Neural progenitor cell (in vitro differentiated cells): Measurements from ENCODE around the gene ATXN10. TPM values are rescaled to one million over a fixed set of nuclear protein-coding genes. Genes with fewer than 3 reads are reported as not detected.

Experiments
- DNase-seq: peaks from one replicate; pipeline ENCODE4 v3.0.0-alpha.2; 2016; ENCODE audit warnings: low spot score
- H2AFZ ChIP-seq: fragments of 200-600 bp; sonication (generic); replicated peaks from 2 replicates; pipeline ENCODE4 v1.6.1; 2016; ENCODE audit warnings: antibody characterized with exemption
- H3F3A ChIP-seq: fragments of 200-600 bp; sonication (generic); 2 replicates; pipeline ENCODE4 v1.6.1; 2016; ENCODE audit warnings: antibody characterized with exemption, low read depth
- H3K27ac ChIP-seq: fragments of 200-600 bp; sonication (generic); 2 replicates; pipeline ENCODE4 v1.5.1; 2016; ENCODE audit warnings: mild to moderate bottlenecking
- H3K27me3 ChIP-seq: fragments of 200-600 bp; sonication (generic); 2 replicates; pipeline ENCODE4 v1.6.1; 2016; ENCODE audit warnings: mild to moderate bottlenecking, moderate library complexity
- H3K36me3 ChIP-seq: fragments of 200-600 bp; sonication (generic); 2 replicates; pipeline ENCODE4 v1.5.1; 2016
- H3K4me1 ChIP-seq: fragments of 200-600 bp; sonication (generic); 2 replicates; pipeline ENCODE4 v1.6.1; 2016; ENCODE audit warnings: mixed run types
- H3K4me2 ChIP-seq: fragments of 200-600 bp; sonication (generic); 2 replicates; pipeline ENCODE4 v1.6.1; 2016
- H3K4me3 ChIP-seq: fragments of 200-600 bp; sonication (generic); 2 replicates; pipeline ENCODE4 v1.5.1; 2016
- H3K79me2 ChIP-seq: fragments of 200-600 bp; sonication (generic); 2 replicates; pipeline ENCODE4 v1.6.1; 2016; ENCODE audit warnings: low read depth
- H3K9ac ChIP-seq: fragments of 200-600 bp; sonication (generic); 2 replicates; pipeline ENCODE4 v1.6.1; 2016
- H3K9me3 ChIP-seq: fragments of 200-600 bp; sonication (generic); 2 replicates; pipeline ENCODE4 v1.5.1; 2016; ENCODE audit warnings: low read depth
- H4K20me1 ChIP-seq: fragments of 200-600 bp; sonication (generic); 2 replicates; pipeline ENCODE4 v1.6.1; 2016; ENCODE audit warnings: low read depth
- H3K27ac Mint-ChIP-seq: 3 replicates; pipeline ENCODE4 v1.8.0; 2021; ENCODE audit warnings: mixed read lengths
- H3K27me3 Mint-ChIP-seq: 2 replicates; pipeline ENCODE4 v1.8.0; 2022; ENCODE audit warnings: low read depth, mild to moderate bottlenecking, inconsistent platforms, moderate library complexity, mixed read lengths; ENCODE audit not compliant: insufficient read depth
- H3K36me3 Mint-ChIP-seq: 3 replicates; pipeline ENCODE4 v1.8.0; 2021; ENCODE audit warnings: mixed read lengths
- H3K4me1 Mint-ChIP-seq: 3 replicates; pipeline ENCODE4 v1.8.0; 2021; ENCODE audit warnings: mixed read lengths
- H3K4me3 Mint-ChIP-seq: 3 replicates; pipeline ENCODE4 v1.8.0; 2021; ENCODE audit warnings: mild to moderate bottlenecking, moderate library complexity, mixed read lengths
- H3K9me3 Mint-ChIP-seq: 3 replicates; pipeline ENCODE4 v1.8.0; 2020; ENCODE audit warnings: mixed read lengths
- CTCF ChIP-seq: fragments of 200-600 bp; sonication (generic); IDR thresholded peaks from 2 replicates; pipeline ENCODE4 v1.5.1; 2017; ENCODE audit warnings: antibody characterized with exemption, mild to moderate bottlenecking
- EZH2 ChIP-seq: fragments of 200-600 bp; sonication (generic); IDR thresholded peaks from 2 replicates; pipeline ENCODE4 v1.6.1; 2017; ENCODE audit warnings: antibody characterized with exemption, mild to moderate bottlenecking, moderate library complexity
- EZH2phosphoT487 ChIP-seq: fragments of 200-600 bp; sonication (generic); IDR thresholded peaks from 2 replicates; pipeline ENCODE4 v1.6.1; 2017; ENCODE audit warnings: antibody characterized with exemption
- total RNA-seq: library from RNA; depleted of rRNA; stranded (reverse); fragments of >200 nt; gene quantifications from 2 replicates; pipeline ENCODE4 v1.2.3, GENCODE V29; 2015; ENCODE audit warnings: low replicate concordance

Gene ATXN10
- total RNA-seq, 1 donor from 2014 or later, result 168 TPM

GRCh38 chr22:45802054-45802453 is 130.4 kb downstream of the ATXN10 start:
- Mint-ChIP-seq H3K4me3 (no peak overlapping the region), H3K27ac (no peak overlapping the region), H3K9me3 (peaks cover 18% of the 10 kb centered on the region), H3K4me1 (no peaks in the 10 kb centered on the region), H3K27me3 (peaks cover 2% of the 10 kb centered on the region), H3K36me3 (peaks cover 43% of the 10 kb centered on the region)
- no peak overlapping the region for H3K9ac ChIP-seq
- H3K27ac ChIP-seq, result no peak overlapping the region
- H3K4me2 ChIP-seq, result no peak overlapping the region
- H3K4me1 ChIP-seq, result no peaks in the 10 kb centered on the region
- no peaks in the 10 kb centered on the region for H3K27me3 ChIP-seq
- H3K79me2 ChIP-seq, result no peaks in the 10 kb centered on the region
- no peak overlapping the region for H2AFZ ChIP-seq
- DNase-seq, result no peak
- no peaks in the 10 kb centered on the region for H4K20me1 ChIP-seq
- no peak for TF ChIP-seq EZH2phosphoT487
- TF ChIP-seq EZH2, result no peak
- TF ChIP-seq CTCF, result no peak
- H3K4me3 ChIP-seq, result no peak overlapping the region
- H3F3A ChIP-seq, result no peaks in the 10 kb centered on the region
- peaks cover 11% of the 10 kb centered on the region for H3K36me3 ChIP-seq
- H3K9me3 ChIP-seq, result no peaks in the 10 kb centered on the region

GRCh38 chr22:45804319-45804985 is 132.8 kb downstream of the ATXN10 start:
- H4K20me1 ChIP-seq, result no peaks in the 10 kb centered on the region
- no peaks in the 10 kb centered on the region for H3F3A ChIP-seq
- H3K27me3 ChIP-seq, result no peaks in the 10 kb centered on the region
- H3K27ac ChIP-seq, result no peak overlapping the region
- no peak overlapping the region for H3K4me3 ChIP-seq
- H3K9me3 ChIP-seq, result no peaks in the 10 kb centered on the region
- no peak overlapping the region for H3K4me2 ChIP-seq
- TF ChIP-seq EZH2, result no peak
- no peak for TF ChIP-seq CTCF
- no peak for TF ChIP-seq EZH2phosphoT487
- H3K4me3 Mint-ChIP-seq, result no peak overlapping the region
- H3K9ac ChIP-seq, result no peak overlapping the region
- H3K4me1 Mint-ChIP-seq, result no peaks in the 10 kb centered on the region
- DNase-seq, result no peak
- peaks cover 36% of the 10 kb centered on the region for H3K36me3 Mint-ChIP-seq
- peaks cover 3% of the 10 kb centered on the region for H3K36me3 ChIP-seq
- no peaks in the 10 kb centered on the region for H3K4me1 ChIP-seq
- H3K27ac Mint-ChIP-seq, result no peak overlapping the region
- peaks cover 4% of the 10 kb centered on the region for H3K9me3 Mint-ChIP-seq
- H3K79me2 ChIP-seq, result no peaks in the 10 kb centered on the region
- H3K27me3 Mint-ChIP-seq, result peaks cover 2% of the 10 kb centered on the region
- no peak overlapping the region for H2AFZ ChIP-seq

GRCh38 chr22:45804986-45805325 is 133.3 kb downstream of the ATXN10 start:
- H3K27ac Mint-ChIP-seq, result no peak overlapping the region
- Histone ChIP-seq H2AFZ (no peak overlapping the region), H3K27ac (no peak overlapping the region), H3K4me1 (no peaks in the 10 kb centered on the region), H4K20me1 (no peaks in the 10 kb centered on the region), H3K9me3 (no peaks in the 10 kb centered on the region), H3K4me2 (no peak overlapping the region), H3K27me3 (no peaks in the 10 kb centered on the region), H3K9ac (no peak overlapping the region), H3K79me2 (no peaks in the 10 kb centered on the region), H3K4me3 (no peak overlapping the region), H3F3A (no peaks in the 10 kb centered on the region), H3K36me3 (no peaks in the 10 kb centered on the region)
- peaks cover 36% of the 10 kb centered on the region for H3K36me3 Mint-ChIP-seq
- H3K27me3 Mint-ChIP-seq, result peaks cover 2% of the 10 kb centered on the region
- DNase-seq, result no peak
- H3K4me1 Mint-ChIP-seq, result no peaks in the 10 kb centered on the region
- H3K9me3 Mint-ChIP-seq, result peaks cover 4% of the 10 kb centered on the region
- TF ChIP-seq EZH2 (no peak), EZH2phosphoT487 (no peak), CTCF (no peak)
- no peak overlapping the region for H3K4me3 Mint-ChIP-seq
